Activated CD4-positive, alpha-beta T cell treated with anti-CD3 and anti-CD28 coated beads, Interleukin-2, amount 50 U/mL, for 1 hour (primary cell): ENCODE results near the gene SDF4.
A peak's percentile ranks its signal among the peaks of the same experiment; 100 is the strongest.

Experiments used
- DNase-seq: peaks from one replicate; pipeline ENCODE4 v3.0.0-alpha.2; 2020

Gene SDF4

DNA sequence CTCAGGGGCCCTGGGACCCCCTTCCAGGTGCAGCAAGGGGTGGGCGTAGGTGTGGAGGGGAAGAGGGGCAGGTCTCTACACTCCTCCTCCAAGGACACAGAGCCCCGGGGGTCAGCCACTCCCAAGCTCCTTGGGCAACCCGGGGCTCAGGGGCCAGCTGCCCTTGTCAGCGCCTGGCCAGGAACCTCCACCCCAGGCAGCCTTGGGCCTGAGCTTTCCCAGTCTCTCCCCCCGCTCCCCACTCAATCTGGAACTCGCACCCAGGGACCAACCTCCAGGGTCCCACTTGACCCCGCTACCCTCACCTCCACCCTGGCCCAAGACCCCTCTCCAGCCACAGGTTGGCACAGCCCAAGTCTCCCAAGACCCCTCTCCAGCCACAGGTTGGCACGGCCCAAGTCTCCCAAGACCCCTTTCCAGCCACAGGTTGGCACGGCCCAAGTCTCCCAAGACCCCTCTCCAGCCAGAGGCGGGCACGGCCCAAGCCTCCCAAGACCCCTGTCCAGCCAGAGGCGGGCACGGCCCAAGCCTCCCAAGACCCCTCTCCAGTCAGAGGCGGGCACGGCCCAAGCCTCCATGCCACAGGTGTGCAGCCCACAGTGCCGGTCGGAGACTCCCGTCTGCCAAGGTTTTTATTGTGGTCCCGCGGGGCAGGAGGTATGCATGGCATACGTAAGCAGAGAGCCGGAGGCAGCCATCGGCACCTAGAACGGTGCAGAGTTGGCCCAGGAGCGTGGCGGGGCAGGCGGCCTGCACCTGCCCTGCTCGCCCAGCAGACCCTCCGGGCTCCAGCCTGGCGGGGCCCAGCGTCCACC is 20.9 kb downstream of the SDF4 start:
- DNase-seq, result no peak

DNA sequence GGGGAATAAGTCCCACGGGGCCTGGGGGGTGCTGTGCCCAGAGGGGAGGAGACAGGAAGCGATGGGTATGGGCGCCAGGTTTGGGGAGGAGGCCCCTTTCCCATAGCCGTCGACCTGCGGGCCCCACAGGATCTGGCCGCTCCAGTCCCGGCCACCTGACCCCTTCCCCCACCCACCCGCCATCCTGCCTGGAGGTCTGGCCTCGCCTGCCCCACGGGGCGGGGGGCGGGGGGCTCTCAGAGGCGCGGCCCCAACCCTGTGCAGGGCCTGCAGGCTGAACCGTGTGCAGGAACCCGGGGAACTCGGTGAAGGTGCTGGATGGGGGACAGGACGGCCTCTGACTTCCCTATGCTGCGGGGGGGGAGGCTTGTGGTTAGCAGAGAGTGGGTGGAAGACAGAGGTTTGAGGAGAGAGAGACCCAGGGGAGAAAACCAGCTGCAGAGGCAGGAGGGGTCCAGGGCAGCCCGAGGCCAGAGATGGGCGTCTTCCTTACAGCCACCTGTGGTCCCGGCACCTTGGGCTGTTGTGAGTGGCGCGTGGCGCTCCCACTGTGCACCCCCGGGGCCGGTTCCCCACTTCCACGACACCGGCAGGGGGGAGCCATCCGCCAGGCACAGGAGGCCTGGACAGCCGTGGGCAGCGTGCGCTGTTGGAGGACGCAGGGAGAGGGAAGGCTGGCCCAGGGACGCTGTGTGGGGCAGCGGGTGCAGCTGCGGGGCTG is 22.9 kb downstream of the SDF4 start:
- DNase-seq, result no peak

DNA sequence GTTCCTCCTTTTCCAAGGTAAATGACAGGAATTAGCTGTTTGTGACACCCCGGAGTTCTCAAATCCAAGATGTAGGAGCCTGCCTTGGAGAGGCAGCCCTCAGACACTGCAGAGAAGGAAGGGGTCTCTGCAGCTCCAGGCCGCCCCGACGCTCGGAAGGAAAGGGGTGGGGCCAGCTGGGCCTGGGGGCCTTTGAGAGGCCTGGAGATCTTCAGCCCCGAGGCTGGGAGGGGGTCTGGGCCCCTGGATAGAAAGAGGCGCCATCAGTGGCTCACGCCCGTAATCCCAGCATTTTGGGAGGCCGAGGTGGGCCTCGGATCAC is 24.3 kb downstream of the SDF4 start:
- no peak for DNase-seq

DNA sequence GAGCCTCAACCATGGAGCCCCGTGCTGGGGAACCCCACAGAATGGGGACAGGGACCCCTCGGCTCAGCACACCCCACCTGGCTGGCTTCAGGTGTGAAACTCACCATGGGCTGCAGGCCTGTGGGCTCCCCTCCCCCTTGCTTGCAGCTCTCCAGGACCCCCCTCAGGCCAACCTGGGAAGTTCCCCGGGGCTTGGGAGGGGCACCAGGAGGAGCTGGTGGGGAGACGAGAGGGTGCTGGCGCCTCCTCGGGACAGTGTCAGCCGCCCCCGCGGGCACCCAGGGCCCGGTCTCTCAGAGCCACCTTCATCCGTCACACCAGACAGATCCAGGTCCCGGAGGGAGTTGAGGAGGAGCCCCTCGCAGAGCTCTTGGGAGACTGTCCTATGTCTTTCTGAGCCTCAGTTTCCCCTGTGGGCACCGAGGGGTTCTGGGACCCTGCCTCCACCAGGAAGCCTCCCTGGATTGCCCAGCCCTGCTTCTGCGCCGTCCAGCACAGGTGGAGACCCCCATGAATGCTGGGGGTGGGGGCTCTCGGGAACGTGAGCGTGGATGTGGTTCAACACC is 24.8 kb downstream of the SDF4 start:
- DNase-seq, result no peak

DNA sequence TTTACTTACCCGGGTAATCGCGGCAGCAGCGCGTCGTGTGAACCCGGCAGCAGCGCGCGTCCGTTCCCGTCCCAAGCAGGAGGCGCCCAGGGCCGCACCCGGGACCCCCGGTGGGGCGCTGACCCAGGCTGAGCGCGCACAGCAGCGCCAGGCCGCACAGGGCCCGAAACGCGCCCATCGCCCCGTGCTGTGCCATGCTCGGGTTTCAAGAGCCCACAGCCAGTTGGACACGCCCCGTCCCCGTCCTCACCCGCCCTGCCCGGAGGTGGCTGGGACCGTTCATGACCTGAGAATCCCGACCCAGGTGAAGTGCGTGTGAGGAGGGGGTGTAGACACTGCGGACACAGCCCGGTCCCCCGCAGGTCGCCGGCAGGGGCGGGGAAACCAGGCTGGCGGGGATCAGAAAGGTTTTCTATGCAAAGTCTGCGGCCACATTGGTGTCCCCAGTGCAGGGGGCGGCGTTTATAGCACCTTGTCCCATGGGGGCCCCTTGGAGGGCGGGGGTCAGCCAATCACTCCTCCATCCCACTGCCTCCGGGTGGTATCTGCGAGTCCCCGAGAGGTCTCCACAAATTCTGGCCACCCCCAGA is 25.3 kb downstream of the SDF4 start, which contains the start of gene TNFRSF18:
Gene TNFRSF18, minus strand, starts transcription at position 217 of the 590 bp plus-strand sequence. Its CDS starts 21 bp downstream, at position 196.
- peak; percentile 42 for DNase-seq

DNA sequence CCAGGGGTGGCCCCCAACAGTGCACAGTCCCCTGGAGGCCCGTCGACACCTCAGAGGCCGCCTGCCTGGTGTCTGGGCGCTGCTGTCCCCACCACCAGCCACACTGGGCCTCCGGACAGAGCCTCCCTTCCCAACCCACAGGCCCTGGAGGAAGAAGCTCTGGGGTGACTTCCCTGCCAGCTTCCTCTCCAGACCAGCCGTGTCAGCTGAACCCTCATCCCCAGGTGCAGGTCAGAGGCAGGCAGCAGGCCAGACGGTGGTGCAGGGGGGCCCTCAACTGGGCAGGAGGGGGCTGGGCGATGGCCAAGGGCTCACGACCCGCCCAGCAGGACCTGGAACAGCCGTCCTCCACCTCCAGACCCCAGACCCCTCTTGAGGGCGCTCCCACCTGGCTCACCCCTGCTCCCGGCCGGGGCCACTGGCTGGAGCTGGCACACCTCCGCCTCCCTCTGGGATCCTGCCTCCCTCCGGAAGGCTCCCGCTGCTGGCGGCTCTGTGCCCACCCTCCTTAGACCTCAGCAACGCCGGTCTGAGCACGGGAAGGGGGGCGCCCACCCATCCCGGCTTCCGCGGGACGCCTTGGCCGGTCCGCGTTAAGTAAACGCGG is 25.9 kb downstream of the SDF4 start:
- DNase-seq, result no peak

DNA sequence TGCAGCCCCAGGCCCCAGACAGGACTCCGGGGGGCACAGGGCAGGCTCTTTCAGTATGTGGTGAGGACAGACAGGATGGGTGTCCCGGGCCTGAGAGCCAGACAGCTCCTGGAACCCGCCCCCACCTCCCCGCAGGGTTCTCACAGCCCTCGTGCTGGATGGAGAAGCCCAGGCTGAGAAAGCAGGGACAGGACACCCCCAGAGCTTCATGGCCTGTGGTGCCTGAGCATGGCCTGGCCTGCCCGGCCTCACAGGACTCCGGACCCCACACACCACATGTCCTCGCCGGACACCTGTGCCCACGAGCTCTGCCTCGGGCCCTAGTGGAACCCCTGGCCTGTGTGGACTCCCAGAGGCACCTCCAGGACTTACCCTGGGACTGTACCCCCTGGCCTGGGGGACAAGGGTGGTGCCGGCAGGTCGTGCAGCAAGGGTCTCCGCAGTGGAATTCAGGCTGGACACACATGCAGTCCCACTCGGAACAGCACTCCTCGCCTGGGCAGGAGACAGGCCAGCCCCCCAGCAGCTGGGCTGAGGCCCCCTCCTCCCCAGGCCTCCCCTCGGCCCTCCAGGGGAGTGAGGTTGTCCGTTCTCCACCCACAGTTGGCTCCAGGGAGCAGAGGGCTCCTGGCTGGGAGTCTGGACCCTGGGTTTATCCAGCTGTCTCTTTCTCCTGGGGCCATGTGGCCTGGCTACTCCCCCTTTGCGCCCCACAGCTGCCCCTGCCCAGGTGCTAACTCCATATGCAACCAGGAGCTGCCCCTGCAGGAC is 26.6 kb downstream of the SDF4 start:
- peak; percentile 2 for DNase-seq

DNA sequence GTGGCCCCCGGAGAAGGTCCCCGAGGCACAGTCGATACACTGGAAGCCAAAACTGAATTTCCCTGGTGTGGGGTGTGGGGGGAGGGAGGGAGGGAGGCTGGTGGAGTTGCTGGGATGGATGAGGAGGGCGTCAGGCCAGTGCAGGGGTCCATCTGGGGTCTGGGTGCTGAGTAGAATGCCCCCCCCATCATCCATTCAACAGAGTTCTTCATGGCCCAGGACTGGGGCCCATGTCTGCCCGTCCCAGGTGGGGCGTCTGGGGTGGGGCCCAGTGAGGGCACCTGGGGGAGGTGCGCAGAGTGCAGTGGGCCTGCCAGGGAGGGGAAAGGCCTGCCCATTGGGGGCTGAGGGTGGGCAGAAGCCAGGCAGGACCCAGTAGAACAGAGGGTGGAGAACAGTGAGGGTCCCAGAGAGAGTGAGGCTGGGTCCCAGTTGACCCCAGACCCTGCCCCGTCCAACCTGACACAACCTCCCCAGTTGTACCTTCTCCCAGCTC is 27.3 kb downstream of the SDF4 start:
- peak; percentile 0 for DNase-seq

DNA sequence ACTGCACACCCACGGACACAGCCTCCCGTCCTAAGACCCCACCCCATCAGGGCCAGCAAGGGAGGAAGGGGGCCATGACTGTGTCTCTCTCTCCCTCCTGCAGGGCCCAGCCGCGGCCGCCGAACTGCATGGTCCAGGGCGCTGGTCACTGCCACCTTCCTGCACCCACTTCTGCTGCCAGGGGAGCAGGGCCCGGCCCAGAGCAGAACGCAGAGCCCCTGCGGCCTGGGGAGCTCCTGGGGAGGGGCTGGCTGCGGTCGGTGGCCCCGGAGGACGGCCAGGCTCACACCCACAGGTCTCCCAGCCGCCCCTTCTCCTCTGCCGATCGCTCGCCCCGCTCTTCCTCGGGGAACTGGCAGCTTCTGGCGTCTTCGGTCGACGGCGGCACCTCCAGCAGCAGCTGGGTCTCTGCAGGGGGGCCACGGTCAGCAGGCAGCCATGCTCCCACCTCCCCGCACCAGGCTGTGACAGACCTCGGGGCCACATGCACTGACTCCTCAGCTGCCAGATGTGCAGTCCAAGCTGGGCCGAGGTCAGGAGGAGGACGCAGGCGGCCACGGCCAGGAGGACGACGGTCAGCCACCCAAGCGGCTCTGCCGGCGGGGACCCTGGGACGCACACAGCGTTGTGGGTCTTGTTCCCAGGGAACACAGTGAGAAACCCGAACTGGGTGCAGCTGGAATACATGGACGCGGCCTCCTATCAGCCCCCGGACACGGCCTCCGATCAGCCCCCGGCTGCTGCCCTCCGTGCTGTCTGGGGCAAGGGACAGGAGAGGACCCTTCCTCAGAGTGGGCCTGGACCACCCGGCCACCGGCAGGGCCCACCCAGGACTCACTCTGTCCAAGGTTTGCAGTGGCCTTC is 28.0 kb downstream of the SDF4 start:
- DNase-seq, result no peak

DNA sequence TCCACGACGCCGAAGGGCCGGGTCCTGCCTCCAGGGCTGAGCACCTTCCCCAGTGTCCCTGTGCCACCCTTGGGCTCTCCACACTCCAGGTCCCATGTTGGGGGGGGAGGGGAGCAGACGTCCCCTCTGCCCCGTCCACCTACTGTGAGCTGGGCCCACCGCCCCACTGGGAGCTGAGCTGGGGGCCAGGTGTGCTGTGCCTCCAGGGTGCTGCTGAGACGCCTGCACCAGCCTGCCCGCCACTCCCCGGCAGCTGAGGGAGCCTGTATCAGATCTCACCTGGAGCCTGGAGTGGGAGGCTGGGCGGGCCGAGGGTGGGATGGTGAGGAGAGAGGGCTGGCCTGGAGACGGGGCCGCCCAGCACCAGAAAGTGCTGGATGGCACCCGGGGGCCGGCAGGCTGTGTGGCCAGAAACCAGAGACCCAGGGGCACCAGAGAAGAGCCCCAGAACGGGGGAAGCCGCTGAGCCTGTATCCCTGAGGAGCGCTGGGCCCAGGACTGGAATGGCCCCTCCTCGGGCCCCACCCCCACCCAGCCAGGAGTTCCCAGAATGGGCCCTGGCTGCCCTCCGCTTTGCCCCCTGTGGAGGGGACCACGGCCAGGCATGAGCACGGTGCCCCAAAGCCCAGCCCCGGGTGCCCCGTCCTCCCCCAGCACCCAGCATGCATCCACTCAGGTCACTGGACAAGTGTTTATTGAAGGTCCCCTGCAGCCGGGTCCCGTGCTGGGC is 28.8 kb downstream of the SDF4 start:
- DNase-seq, result peak; percentile 6

DNA sequence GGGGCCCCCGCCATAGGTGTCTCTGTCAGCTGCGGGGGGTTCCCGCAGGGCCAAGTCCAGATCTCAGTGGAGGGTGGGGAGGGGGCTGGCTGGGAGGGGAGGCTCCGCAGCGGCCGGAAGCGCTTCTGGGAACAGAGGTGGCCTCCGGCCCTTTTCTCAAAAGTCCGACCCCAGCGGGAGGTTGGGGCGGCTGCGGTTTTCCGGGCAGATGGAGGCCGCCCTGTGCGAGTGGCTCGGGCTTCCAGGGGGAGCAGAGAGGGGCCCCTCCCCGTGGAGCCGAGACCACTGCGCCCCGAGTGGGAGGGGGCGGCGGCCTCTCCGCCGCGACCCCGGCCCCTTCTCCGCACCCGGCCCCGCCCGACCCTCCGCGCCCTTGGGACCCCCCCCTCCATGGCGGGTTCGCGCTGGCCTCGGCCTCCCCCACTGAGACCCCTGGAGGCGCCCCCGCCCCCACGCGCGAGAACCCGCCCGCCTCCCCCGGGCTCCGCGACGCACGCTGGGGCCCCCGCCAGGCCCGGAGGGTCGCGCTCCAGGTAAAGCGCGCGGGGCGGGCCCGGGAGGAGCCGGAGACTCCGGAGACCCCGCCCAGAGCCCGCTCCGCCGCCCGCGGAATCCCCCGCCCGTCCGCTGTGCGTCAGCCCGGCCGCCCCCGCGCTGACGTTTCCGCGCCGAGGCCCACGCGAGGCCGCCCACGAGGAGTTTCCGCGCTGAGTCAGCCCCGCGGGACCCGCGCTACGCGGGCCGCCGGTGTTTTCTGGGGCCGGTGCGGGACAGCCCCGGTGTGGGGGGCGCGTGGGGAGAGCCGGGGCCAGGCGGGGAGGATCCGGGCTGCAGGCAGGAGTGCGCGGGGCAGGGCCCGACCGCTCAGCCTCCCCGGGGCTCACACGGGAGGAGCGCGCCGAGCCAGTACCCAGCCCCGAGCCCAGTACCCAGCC is 30.7 kb downstream of the SDF4 start:
- DNase-seq, result peak; percentile 88

DNA sequence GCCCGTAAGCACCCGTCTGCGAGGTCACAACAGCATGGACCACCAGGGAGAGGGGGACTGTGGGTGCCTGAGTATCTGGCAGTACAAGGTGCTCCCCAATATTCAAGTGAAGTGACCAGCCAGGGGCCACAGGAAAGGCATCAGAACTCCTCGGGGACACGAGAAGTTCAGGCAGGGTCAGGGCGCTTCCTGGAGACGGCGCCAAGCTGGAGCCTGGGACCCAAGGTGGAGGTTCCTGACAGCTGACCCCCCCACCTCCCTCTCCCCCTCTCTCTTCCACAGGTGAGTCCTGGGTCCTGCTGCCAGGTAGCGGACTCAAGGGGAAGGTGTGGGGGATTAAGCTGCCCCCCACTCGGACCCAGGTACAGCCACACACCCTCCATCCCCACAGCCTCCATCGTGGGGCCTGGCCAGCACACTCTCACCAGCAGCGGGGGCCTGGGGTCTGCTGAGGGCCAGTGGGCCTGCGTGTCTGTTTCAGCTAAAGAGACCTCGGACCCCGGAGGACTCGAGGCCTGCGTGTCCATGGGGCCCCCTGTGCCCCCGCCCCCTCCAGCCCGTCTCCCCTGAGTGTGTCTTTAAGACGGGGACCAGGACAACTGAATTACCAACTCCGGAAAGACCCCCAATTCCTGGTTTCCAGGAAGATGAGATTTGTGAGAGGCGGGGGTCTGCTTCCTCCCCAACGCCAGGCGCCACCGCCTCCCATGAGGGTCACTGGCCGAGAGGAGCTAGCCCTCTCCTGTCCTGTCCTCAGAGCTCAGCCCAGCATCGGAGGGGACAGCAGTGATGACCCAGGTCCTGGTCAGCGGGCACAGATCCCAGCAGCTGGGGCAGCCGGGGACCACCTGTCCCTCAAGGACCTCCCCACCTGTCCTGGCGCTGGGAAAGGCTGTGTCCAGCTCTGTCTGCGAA is 31.6 kb downstream of the SDF4 start:
- peak; percentile 1 for DNase-seq

DNA sequence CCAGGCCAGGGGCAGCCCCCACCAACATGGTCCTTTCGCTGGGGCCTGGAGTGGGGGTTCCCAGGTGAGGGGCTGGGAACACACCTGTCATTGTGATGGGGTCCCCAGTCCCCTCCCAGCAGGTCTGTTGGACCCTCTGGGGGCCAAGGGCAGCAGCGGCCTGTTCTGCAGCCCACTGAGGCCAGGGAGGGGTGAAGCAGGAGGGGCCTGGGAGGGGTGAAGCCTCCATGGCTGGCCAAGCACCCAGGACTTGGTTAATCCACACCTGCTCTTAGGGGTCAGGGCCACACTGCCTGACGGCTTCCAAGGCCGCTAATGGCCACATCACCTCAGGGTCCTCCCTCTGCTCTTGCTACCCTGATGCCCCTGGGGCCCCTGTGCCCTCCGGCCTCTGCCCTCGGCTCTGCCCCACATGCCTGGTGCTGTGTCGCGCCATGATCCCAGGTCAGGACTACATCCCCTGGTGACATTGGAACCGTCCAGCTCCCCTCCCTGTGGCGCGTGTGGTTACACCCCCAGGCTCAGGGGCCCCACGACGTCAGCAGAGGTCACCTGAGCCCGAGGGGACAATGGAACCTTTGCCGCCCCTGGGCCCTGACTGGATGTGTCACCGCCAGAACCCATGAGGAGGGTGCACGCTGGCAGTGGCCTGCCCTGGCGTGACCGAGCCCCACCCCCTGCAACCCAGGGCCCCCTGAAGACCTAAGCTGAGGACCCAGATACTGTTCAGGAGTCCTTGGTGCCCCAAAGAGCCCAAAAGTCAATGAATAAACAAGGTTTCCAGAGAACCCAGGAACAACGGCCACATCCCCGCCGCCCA is 32.5 kb downstream of the SDF4 start:
- no peak for DNase-seq

DNA sequence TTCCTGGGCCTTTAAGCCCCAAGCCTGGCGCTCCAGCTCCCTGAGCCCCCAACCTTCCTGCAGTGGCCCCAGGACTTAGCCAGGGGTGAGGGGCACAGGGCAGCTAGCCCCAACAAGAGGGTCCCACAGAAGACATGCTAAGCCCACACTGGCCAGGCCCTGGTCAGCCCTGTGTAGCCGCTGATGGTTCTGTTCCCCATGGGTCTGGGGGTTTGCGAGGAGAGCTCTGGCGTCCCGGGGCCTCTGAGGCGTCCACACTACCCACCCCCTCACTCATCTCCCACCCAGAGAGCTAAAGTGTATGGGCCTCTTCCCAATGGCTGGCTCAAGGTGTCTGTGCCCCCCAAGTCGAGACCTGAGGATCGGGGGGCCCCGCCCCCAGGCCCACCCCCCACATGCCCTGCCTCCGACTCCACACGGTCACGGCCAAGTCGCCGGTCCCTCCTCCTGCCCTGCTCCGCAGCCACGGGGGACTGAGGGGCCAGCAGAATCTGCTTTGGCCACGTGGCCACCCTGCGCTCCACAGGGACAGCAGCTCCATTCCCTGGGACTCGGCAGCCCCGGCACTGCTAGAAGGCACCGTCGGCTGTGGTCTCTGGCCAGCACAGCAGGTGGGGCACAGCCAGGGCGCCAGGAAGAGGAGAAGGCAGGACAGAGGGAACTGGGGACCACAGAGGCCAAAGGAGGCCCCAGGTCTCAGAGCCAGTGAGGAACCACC is 33.2 kb downstream of the SDF4 start:
- DNase-seq, result peak; percentile 0

DNA sequence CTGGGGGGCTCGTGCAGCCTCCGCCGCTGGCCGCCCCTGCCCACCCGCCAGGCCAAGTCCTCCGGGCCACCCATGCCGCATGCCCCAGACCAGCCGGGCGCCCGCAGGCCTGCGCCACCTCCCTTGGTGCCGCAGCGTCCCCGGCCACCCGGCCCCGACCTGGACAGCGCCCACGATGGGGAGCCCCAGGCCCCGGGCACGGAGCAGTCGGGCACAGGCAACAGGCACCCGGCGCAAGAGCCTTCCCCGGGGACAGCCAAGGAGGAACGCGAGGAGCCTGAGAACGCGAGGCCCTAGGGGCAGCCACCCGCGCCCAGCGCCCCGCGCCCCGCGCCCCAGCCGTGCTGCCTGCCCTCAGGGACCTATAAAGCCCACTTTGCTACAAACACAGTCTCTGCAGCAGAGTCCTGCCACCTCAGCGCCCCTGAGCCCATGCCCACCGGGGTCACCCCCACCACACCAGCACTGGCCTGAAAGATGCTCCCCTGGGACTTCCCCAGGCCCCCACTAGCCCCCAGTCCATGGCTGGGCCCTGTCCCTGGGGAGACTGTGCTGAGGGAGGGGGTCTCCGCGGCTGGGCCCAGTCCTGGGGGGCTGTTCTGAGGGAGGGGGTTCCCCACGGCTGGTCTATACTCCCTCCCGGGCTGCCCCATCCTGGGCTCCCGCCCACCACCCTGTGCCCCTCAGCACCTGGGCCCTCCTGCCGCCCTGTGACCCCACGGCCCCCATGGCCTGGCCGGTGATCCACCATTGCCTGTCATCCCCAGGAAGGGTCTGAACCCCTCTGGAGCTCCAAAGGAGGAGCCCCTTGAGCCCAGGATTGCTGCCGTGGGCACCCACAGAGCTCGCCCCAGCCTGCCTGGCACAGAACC is 34.0 kb downstream of the SDF4 start:
- peak; percentile 1 for DNase-seq

DNA sequence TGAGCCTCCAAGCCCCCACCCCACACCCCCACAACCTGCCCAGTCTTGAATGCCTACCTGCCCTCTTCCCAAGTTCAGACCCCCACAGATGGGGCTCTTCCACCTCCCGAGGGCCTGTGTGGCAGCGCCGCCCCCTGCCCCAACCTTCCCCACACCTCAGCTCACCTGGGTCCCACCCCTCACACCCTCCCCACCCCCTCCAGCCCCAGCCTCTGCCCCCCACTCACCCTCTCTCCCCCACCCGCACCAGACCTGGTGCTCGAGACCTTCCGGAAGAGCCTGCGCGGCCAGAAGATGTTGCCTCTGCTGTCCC is 34.7 kb downstream of the SDF4 start:
- no peak for DNase-seq
